GM19193 (cell line): ENCODE data around the gene DCLK1.

ENCODE experiments used
- POLR2A ChIP-seq: IDR thresholded peaks from 4 replicates; pipeline ENCODE4 v1.6.1; 2011; ENCODE audit not compliant: insufficient read depth, insufficient read length; ENCODE audit errors: extremely low read depth

DCLK1 gene

DNA sequence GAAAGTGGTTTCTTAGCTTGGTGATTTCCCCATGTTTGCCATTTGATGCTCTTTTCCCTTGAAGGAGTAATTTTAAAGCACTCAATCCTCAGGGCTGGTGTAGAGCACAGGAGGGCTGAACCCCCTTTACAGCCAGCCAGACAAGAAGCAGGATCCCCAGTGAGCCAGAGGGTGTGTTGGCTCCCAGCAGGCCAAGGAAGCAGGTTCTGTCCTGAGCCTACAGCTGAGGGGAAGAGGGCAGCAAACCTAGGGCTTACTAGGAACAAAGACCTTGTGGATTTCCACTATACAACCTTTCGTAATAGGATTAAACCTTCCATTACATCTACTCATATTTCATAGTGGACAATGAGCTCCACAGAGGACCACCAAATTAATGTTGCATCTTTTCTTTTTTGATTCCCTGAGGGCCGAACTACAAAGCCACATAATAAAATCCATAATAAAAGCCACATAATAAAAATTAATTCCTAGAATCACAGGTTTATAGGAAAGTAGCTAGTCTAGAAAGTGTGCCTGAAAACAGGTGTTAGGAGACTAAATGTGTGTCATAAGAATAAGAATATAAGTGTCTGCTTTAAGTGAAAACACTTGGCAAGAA is 300.2 kb downstream of the DCLK1 start:
- no peak for TF ChIP-seq POLR2A

DNA sequence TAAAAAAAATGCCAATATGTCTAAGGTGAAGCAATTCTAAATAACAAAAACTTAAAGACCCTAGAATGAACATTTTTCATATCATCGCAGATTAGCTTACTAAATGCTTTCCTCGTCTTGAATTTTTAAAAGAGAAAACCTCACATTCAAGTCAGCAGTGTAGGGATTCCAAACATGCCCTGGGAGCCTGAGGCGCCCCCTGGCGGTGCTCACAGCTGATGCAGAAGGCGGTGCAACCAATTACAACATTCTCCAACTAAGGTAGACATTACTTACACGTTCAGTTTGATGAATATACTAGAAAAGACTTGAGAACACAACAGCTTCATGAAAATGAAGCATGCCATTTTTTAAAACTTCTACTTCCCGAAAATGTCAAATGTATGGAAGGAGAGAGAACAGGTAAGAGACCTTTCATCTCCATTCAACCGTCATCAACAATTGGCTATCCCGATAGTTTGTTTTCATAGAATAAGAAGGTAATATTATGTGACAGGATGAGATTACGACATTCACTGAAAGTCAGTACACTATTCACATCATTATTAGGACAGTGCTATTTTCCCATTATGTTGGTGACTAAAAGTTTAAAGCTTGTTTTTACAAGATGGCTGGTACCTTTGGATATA is 304.4 kb downstream of the DCLK1 start:
- no peak for TF ChIP-seq POLR2A

- no peak for TF ChIP-seq POLR2A
These were observed 306.4 kb downstream of the DCLK1 start for GRCh38 chr13:35824825-35825224.

- TF ChIP-seq POLR2A, result no peak
These were observed 306.8 kb downstream of the DCLK1 start for GRCh38 chr13:35824395-35824794.

DNA sequence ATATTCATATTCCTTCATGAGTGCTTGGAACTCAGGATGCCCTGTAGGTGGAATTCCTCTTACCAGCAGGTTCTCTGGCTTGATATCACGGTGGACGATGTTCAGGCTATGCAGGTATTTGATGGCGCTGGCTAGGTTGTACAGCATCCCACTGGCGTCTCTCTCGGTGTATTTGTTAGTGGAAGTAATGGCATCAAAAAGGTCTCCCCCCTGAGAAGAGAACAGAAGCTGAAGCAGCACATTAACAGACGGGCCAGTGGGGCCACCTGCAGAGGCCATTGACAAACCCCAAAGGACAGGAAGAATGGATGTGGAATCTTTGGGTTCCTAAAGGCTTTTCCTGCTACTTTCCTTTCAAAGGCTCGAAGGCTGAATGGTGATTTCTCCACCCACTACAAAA is 308.5 kb downstream of the DCLK1 start:
- no peak for TF ChIP-seq POLR2A

DNA sequence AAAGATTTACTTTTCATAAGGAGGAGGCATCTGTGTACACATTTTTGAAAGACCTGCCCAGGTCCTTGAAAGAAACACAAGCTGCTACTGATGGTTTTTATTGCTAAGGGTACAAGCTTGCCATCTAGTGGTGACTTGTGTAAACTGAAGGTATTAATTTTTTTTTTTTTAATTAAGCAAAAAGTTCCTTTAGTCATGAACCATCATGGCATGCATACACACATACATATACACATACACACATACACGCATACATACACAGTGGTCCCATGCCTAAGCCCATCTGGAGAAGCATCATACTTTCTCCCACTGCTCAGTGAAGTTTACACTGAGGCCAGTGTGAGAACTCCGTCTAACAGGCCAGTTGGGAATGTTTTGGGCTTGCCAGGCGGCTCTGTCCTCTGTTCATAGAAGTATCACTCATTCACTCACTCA is 312.5 kb downstream of the DCLK1 start:
- TF ChIP-seq POLR2A, result no peak

DNA sequence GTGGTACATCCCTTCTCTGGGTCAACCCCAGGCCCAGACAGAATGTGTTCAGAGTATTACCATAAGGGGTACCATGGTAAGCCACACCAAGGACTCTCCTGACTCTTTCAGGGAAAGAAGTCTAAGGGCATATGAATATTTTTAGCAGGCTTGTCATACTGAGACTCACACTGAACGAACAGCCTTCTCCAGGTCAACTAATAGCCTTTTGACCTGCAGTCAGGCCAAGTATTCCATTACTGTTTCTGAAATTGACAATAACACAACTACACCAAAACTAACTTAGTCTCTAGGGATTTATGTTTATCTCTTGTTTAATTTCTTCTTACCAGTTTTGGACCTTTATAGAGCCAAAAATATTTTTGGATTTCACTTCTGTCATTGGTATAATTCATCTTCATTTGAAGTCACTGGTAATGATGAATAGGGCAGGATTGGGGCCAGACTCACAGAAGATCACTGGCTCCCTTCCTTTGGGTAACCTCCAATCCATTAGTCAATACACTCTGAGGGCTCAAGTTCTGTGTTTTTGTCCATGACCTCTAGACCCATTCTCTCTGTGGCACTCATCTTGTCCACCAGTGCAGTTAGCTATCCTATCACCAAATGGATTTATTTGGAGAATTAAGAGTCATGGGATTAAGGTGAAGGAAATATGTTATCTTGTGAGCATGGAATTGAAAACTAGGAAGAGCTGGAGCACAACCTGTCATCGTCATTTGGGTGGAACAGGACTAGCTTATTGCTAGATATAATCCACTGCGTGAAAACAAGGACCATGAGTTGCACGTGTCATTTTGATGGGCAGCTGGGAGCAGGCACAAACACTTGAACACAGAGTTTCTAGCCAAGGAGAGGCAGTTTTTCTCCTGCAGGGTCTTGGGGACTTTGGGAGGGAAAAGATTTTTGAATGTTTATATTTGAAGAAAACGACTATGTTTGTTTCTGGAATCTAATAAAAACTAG is 313.3 kb downstream of the DCLK1 start:
- TF ChIP-seq POLR2A, result no peak

DNA sequence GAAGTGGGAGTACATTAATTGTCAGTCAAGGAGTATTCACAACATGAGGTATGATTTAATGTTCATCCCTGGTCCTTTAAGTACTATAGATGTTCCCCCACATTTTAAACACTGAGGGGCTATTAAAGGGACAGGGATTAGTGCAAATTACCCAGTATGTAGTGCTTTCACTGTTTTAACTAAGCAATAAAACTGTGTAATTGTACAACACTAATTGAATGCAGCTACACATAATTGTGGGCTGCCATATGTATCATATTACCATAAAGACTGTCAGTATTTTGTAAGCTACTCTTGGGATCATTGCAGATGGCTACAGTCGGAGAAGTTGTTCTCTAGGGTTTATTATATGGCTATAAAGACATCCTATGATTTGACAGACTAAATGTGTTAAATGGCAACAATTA is 316.6 kb downstream of the DCLK1 start:
- TF ChIP-seq POLR2A, result no peak

DNA sequence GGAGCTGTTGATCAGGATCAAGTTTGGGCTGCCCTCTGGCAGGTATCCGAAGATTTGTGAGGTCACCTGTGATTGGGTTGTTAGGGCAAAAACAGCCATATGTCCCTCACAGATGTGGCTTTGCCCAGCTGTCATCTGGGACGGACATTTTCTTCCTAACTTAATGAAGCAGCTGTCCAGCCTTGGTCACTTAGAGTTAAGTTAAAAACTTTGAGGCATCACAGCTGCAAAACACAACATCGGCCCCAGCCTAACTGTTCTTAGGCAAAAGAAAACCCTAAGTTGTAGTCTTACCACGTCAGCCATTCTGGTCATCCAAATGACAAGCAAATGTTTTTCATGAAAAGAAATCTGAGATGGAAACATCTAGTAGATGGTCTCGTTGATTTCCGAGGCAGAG is 318.4 kb downstream of the DCLK1 start:
- no peak for TF ChIP-seq POLR2A

DNA sequence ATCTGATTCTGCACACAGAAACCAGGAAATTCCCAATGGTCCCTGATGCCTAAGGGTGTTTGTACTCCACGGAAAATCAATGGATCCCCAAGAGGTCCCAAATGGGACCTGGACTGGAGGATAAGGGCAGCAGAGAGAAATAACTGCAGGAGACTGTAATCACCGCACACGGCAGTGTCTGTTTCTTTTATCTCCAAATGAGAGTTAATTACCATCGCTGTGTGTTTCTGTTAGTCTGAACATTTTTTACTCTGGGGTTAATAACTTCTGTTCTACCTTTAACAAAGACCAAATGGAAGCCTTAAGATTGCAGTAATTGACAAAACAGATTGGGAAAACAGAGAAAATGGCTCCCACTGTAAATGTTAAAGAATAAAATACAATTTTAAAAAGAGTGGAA is 320.9 kb downstream of the DCLK1 start:
- no peak for TF ChIP-seq POLR2A

DNA sequence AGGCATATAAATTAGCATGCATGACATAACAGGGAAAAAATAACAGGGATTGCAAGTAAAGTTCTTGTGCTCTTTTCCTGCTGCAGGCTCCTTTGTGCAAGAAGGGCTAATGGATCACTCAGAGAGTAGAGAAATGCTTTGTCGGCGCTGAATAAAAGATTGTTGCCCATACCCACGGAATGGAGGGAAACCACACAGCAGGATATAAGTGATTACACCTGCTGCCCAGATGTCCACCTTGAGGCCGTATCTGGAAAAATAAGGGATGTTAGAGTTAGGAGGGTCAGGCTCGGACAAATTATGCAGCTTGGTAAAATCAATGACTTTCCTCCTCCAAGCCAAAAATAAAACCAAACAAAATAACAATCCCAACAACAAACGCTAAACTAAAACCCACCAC is 322.3 kb downstream of the DCLK1 start:
- TF ChIP-seq POLR2A, result no peak

DNA sequence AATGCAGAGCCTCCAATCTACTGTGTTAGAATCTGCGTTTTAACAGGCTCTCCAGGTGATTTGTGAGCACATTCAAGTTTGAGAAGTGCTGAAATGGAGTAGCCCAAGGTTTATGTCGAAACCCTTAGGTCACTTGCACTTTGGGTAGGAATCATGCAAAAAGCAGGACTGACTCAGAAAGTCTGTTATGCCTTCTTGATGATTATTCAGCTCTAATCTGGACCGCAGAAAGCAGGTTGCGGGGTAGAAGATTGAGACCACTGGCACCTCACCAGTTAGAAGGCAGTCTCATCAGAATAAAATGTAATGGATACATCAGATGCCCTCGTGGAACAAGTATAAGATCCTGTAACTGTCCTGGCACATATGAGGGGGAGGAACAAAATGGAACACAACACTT is 326.3 kb downstream of the DCLK1 start:
- no peak for TF ChIP-seq POLR2A

DNA sequence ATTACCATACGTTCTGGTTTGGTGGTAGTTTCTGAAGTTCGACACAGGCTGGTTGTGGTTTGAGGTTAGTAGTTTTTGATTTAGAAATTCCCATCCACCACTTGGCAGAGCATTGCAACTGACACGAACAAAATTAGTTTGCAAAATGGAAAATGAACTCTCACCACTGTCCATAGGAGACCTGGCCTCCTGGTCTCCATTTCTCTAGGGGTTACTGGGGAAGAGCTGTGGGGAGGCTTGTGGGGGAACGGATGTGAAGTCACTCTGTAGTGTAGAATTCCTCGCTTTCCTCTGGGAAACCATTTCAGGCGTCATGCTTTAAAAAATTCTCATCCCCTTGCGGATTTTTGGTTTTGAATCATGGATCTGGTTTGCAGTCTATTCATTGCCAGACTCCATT is 333.2 kb downstream of the DCLK1 start:
- TF ChIP-seq POLR2A, result no peak

DNA sequence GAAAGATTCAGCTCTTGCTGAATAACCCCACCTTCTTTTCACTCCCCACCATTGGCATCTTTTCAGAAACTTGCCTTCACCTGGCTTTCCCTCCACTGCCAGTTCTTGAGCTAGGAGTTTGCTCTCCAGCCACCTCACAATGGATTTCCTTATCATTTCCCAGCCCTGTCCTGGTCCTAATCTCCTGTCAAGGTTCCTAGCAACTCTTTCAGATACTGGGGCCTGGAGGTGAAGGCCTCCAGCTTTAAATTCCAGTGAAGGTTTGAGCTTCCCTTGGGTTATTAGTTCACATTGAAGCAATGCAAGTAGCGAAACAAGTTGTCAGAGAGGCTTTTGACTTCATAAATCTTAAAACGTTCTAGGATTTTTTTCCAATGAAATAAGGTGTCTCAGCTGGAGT is 333.9 kb downstream of the DCLK1 start:
- TF ChIP-seq POLR2A, result no peak

DNA sequence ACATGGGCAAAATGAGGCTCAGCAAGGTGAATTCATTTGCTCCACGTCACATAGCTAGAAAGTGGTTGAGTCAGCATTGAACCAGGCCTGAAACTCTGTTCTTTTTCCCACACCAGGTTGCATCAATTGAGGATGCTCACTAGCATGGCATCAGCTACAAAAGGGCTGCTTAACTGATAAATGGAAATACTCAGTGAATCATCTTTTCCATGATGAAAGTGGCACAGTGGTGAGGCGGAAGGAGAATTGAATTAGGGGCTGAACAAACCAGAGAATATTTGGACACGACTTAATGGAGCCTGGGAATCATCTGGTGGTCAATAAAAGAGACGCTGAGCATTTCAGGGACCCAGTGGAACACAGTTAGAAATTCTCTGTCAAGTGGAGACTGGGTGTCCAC is 334.6 kb downstream of the DCLK1 start:
- TF ChIP-seq POLR2A, result no peak
